ENCODE measurements around the gene PSMD9.
"Not testable (repeated sequence)": the region's sequence is repeated elsewhere in the genome, so short reads cannot be mapped to it uniquely, and the experiment has no call there.

DNA sequence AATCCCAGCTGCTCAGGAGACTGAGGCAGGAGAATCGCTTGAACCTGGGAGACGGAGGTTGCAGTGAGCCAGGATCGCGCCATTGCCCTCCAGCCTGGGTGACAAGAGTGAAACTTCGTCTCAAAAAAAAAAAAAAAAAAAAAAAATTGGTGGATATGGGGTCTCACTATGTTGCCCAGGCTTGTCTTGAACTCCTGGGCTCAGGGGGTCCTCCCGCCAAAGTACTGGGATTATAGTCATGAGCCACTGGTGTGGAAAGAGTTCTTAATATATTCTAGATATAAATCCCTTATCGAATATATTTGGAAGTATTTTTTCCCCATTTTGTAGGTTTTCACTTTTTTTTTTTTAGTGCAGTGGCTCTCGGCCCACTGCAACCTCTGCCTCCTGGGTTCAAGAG is 19.4 kb upstream of the PSMD9 start:
- TF ChIP-seq, protein P1, sequence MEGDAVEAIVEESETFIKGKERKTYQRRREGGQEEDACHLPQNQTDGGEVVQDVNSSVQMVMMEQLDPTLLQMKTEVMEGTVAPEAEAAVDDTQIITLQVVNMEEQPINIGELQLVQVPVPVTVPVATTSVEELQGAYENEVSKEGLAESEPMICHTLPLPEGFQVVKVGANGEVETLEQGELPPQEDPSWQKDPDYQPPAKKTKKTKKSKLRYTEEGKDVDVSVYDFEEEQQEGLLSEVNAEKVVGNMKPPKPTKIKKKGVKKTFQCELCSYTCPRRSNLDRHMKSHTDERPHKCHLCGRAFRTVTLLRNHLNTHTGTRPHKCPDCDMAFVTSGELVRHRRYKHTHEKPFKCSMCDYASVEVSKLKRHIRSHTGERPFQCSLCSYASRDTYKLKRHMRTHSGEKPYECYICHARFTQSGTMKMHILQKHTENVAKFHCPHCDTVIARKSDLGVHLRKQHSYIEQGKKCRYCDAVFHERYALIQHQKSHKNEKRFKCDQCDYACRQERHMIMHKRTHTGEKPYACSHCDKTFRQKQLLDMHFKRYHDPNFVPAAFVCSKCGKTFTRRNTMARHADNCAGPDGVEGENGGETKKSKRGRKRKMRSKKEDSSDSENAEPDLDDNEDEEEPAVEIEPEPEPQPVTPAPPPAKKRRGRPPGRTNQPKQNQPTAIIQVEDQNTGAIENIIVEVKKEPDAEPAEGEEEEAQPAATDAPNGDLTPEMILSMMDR (IDR thresholded peaks at IDR 0.05) = not testable (repeated sequence)
- TF ChIP-seq POLR2A (IDR thresholded peaks at IDR 0.05) = not testable (repeated sequence)

Data from uterus (tissue), 2 donors.